K562 (cell line): ENCODE data around the gene CBFA2T3. TPM values are rescaled to one million over a fixed set of nuclear protein-coding genes. Genes with fewer than 3 reads are reported as not detected.
A peak's percentile ranks its signal among the peaks of the same experiment; 100 is the strongest.

Experiments used
- ADNP ChIP-seq: fragments of 200-800 bp; sonication (Bioruptor generic); IDR thresholded peaks from 2 replicates; pipeline ENCODE4 v1.6.1; 2016; ENCODE audit warnings: missing genetic modification characterization, missing compliant biosample characterization
- ARNT ChIP-seq, 2 experiments: fragments of 450-650 bp; IDR thresholded peaks; 2 replicates each; pipeline ENCODE4 v1.6.1; 2016; ENCODE audit warnings: mild to moderate bottlenecking in 1 of 2
- CCNT2 ChIP-seq: IDR thresholded peaks from 2 replicates; pipeline ENCODE4 v1.6.1; 2011; ENCODE audit warnings: borderline replicate concordance, low read depth, mild to moderate bottlenecking, moderate library complexity, mixed read lengths, low read length; ENCODE audit not compliant: insufficient read length; ENCODE audit errors: extremely low read depth
- ETV5 ChIP-seq: sonication (generic); formaldehyde crosslinking; IDR thresholded peaks from 2 replicates; pipeline ENCODE4 v1.4.0; 2020; ENCODE audit warnings: low read depth, mild to moderate bottlenecking, missing genetic modification reagents
- FOXA1 ChIP-seq: fragments of 450-650 bp; IDR thresholded peaks from 2 replicates; pipeline ENCODE4 v1.6.1; 2016; ENCODE audit warnings: mild to moderate bottlenecking, borderline replicate concordance
- MTA2 ChIP-seq: fragments of 450-650 bp; IDR thresholded peaks from 2 replicates; pipeline ENCODE4 v1.6.1; 2016; ENCODE audit warnings: low read depth
- NCOA6 ChIP-seq: fragments of 450-650 bp; IDR thresholded peaks from 2 replicates; pipeline ENCODE4 v1.6.1; 2017; ENCODE audit warnings: mild to moderate bottlenecking
- NFXL1 ChIP-seq: fragments of 450-650 bp; formaldehyde crosslinking; IDR thresholded peaks from 2 replicates; pipeline ENCODE4 v1.4.0; 2021; ENCODE audit warnings: mild to moderate bottlenecking
- PML ChIP-seq: IDR thresholded peaks from 2 replicates; pipeline ENCODE4 v1.6.1; 2012; ENCODE audit warnings: low read length, inconsistent platforms
- POLR3A ChIP-seq: IDR thresholded peaks from 2 replicates; pipeline ENCODE4 v1.6.1; 2011; ENCODE audit warnings: borderline replicate concordance, mild to moderate bottlenecking, moderate library complexity; ENCODE audit not compliant: insufficient read length, insufficient read depth; ENCODE audit errors: extremely low read depth
- RBM25 ChIP-seq: fragments of 200-400 bp; formaldehyde crosslinking; IDR thresholded peaks from 2 replicates; pipeline ENCODE4 v1.6.1; 2018; ENCODE audit warnings: low read length, low read depth, moderate library complexity; ENCODE audit not compliant: severe bottlenecking
- SIN3B ChIP-seq: fragments of 450-650 bp; IDR thresholded peaks from 2 replicates; pipeline ENCODE4 v1.6.1; 2017; ENCODE audit warnings: low read depth, mild to moderate bottlenecking, moderate library complexity
- ZC3H4 ChIP-seq: sonication (generic); formaldehyde crosslinking; IDR thresholded peaks from 2 replicates; pipeline ENCODE4 v1.9.0; 2021; ENCODE audit warnings: missing genetic modification reagents, borderline replicate concordance
- polyA plus RNA-seq, 8 experiments: library from polyadenylated mRNA; depleted of rRNA in 4 of 8; stranded (reverse) in 5 of 8; unstranded in 3 of 8; fragments of >200 nt; fragmentation: Nextera tagmentation in 2 of 8; fragmentation: Illumina TruSeq in 1 of 8; extraction: Ambion mirVana in 2 of 8; extraction: Trizol in 1 of 8; gene quantifications; 2 replicates each; pipeline versions ENCODE4 v1.2.1 to v1.2.3, GENCODE V29; 2011 to 2014; ENCODE audit warnings: inconsistent platforms in 1 of 8, missing spikeins in 1 of 8
- total RNA-seq, 7 experiments: library from RNA; depleted of rRNA in 6 of 7; stranded (reverse); fragments of >200 nt in 6 of 7; fragmentation: Illumina TruSeq in 2 of 7; extraction: Trizol in 2 of 7; gene quantifications; 2 replicates each; pipeline versions ENCODE4 v1.2.1 to v1.2.3, GENCODE V29; 2011 to 2021; ENCODE audit warnings: low replicate concordance in 1 of 7
- TF ChIP-seq, protein P1 (sequence below): fragments of 250-450 bp; sonication (Bioruptor Pico); IDR thresholded peaks from 2 replicates; pipeline ENCODE4 v1.8.0; 2022; ENCODE audit warnings: moderate library complexity, mild to moderate bottlenecking, inconsistent platforms
- TF ChIP-seq, protein P2 (sequence below): fragments of 450-650 bp; IDR thresholded peaks from 2 replicates; pipeline ENCODE4 v1.6.1; 2016; ENCODE audit warnings: mild to moderate bottlenecking
- TF ChIP-seq, protein P3 (sequence below): sonication (generic); formaldehyde crosslinking; IDR thresholded peaks from 2 replicates; pipeline ENCODE4 v1.4.0; 2020; ENCODE audit warnings: mild to moderate bottlenecking, missing genetic modification reagents
- TF ChIP-seq, protein P4 (sequence below): fragments of 450-650 bp; IDR thresholded peaks from 2 replicates; pipeline ENCODE4 v1.6.1; 2016; ENCODE audit warnings: borderline replicate concordance
- TF ChIP-seq, protein P5 (sequence below): fragments of 250-450 bp; sonication (Bioruptor Pico); IDR thresholded peaks from 2 replicates; pipeline ENCODE4 v1.4.0; 2020; ENCODE audit warnings: mild to moderate bottlenecking, moderate library complexity

The CBFA2T3 gene
- total and polyA plus RNA-seq, 9 of the 15 experiments (the other 6 are each of a cell fraction or from before 2014, with no cell fraction given): 2.3 to 145 (median 6.7) TPM

DNA sequence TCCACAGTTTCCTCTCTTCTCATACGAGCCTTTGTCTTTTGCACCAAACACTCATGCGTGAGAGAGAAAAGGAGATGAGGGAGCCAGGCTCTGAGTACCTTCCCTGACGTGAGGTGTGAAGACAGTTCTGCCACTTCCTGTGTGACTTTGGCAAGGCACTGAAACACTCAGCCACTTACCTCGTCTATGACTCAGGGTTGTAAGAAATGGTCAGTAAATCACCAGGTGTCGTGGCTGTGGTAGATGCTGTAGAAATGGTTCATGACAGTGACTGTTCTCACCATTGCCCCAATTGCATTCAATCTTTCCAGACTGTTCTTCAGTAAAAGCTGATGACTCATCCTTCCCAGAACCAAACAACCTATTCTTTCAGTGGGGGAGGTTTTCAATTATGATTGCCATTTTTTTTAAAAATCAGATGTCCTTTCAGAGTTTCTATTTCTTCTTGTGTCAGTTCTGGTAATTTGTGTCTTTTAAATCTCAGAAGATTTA lies 49.2 kb upstream of the CBFA2T3 start (continued):
- TF ChIP-seq, protein P1, sequence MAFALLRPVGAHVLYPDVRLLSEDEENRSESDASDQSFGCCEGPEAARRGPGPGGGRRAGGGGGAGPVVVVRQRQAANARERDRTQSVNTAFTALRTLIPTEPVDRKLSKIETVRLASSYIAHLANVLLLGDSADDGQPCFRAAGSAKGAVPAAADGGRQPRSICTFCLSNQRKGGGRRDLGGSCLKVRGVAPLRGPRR (CRISPR knock-in tag): no peak
- no peak; the same call in 1 of the 2 replicates for TF ChIP-seq NCOA6
- no peak for TF ChIP-seq MTA2
- 0 out of 4 replicates have a peak, but pooled peaks of 1 of the 2 experiments have one; percentile 14 for TF ChIP-seq ARNT (IDR thresholded peaks at IDR 0.05)
- TF ChIP-seq, protein P2, sequence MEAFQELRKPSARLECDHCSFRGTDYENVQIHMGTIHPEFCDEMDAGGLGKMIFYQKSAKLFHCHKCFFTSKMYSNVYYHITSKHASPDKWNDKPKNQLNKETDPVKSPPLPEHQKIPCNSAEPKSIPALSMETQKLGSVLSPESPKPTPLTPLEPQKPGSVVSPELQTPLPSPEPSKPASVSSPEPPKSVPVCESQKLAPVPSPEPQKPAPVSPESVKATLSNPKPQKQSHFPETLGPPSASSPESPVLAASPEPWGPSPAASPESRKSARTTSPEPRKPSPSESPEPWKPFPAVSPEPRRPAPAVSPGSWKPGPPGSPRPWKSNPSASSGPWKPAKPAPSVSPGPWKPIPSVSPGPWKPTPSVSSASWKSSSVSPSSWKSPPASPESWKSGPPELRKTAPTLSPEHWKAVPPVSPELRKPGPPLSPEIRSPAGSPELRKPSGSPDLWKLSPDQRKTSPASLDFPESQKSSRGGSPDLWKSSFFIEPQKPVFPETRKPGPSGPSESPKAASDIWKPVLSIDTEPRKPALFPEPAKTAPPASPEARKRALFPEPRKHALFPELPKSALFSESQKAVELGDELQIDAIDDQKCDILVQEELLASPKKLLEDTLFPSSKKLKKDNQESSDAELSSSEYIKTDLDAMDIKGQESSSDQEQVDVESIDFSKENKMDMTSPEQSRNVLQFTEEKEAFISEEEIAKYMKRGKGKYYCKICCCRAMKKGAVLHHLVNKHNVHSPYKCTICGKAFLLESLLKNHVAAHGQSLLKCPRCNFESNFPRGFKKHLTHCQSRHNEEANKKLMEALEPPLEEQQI: no peak
- TF ChIP-seq ETV5: peak; percentile 60; the same call in 1 of the 2 replicates
- TF ChIP-seq ADNP: 0 out of 2 replicates have a peak, but pooled peaks have one; percentile 33
- TF ChIP-seq CCNT2: no peak
- TF ChIP-seq RBM25: no peak
- TF ChIP-seq ZC3H4 (CRISPR knock-in tag): no peak
- peak; percentile 58; the same call in 1 of the 2 replicates for TF ChIP-seq PML
- TF ChIP-seq POLR3A: no peak
- TF ChIP-seq, protein P3, sequence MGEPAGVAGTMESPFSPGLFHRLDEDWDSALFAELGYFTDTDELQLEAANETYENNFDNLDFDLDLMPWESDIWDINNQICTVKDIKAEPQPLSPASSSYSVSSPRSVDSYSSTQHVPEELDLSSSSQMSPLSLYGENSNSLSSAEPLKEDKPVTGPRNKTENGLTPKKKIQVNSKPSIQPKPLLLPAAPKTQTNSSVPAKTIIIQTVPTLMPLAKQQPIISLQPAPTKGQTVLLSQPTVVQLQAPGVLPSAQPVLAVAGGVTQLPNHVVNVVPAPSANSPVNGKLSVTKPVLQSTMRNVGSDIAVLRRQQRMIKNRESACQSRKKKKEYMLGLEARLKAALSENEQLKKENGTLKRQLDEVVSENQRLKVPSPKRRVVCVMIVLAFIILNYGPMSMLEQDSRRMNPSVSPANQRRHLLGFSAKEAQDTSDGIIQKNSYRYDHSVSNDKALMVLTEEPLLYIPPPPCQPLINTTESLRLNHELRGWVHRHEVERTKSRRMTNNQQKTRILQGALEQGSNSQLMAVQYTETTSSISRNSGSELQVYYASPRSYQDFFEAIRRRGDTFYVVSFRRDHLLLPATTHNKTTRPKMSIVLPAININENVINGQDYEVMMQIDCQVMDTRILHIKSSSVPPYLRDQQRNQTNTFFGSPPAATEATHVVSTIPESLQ (CRISPR knock-in tag): no peak
- TF ChIP-seq, protein P4, sequence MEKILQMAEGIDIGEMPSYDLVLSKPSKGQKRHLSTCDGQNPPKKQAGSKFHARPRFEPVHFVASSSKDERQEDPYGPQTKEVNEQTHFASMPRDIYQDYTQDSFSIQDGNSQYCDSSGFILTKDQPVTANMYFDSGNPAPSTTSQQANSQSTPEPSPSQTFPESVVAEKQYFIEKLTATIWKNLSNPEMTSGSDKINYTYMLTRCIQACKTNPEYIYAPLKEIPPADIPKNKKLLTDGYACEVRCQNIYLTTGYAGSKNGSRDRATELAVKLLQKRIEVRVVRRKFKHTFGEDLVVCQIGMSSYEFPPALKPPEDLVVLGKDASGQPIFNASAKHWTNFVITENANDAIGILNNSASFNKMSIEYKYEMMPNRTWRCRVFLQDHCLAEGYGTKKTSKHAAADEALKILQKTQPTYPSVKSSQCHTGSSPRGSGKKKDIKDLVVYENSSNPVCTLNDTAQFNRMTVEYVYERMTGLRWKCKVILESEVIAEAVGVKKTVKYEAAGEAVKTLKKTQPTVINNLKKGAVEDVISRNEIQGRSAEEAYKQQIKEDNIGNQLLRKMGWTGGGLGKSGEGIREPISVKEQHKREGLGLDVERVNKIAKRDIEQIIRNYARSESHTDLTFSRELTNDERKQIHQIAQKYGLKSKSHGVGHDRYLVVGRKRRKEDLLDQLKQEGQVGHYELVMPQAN: no peak
- no peak for TF ChIP-seq NFXL1 (CRISPR knock-in tag)
- TF ChIP-seq, protein P5, sequence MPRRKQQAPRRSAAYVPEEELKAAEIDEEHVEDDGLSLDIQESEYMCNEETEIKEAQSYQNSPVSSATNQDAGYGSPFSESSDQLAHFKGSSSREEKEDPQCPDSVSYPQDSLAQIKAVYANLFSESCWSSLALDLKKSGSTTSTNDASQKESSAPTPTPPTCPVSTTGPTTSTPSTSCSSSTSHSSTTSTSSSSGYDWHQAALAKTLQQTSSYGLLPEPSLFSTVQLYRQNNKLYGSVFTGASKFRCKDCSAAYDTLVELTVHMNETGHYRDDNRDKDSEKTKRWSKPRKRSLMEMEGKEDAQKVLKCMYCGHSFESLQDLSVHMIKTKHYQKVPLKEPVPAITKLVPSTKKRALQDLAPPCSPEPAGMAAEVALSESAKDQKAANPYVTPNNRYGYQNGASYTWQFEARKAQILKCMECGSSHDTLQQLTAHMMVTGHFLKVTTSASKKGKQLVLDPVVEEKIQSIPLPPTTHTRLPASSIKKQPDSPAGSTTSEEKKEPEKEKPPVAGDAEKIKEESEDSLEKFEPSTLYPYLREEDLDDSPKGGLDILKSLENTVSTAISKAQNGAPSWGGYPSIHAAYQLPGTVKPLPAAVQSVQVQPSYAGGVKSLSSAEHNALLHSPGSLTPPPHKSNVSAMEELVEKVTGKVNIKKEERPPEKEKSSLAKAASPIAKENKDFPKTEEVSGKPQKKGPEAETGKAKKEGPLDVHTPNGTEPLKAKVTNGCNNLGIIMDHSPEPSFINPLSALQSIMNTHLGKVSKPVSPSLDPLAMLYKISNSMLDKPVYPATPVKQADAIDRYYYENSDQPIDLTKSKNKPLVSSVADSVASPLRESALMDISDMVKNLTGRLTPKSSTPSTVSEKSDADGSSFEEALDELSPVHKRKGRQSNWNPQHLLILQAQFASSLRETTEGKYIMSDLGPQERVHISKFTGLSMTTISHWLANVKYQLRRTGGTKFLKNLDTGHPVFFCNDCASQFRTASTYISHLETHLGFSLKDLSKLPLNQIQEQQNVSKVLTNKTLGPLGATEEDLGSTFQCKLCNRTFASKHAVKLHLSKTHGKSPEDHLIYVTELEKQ (CRISPR knock-in tag): no peak
- no peak for TF ChIP-seq FOXA1
- no peak for TF ChIP-seq SIN3B
